T-helper 9 cell (primary cell): ENCODE results near the gene CPPED1.
"Not testable (repeated sequence)": the region's sequence is repeated elsewhere in the genome, so short reads cannot be mapped to it uniquely, and the experiment has no call there.

Experiments used
- DNase-seq: peaks from one replicate; pipeline ENCODE4 v3.0.0-alpha.2; 2020

Gene CPPED1

GRCh38 chr16:12766208-12766607 is 37.5 kb downstream of the CPPED1 start:
- not testable (repeated sequence) for DNase-seq

GRCh38 chr16:12764813-12765488 is 38.7 kb downstream of the CPPED1 start:
- no peak for DNase-seq

GRCh38 chr16:12763517-12763916 is 40.2 kb downstream of the CPPED1 start:
- DNase-seq, result no peak

GRCh38 chr16:12760819-12761611 is 42.7 kb downstream of the CPPED1 start:
- no peak for DNase-seq

- DNase-seq, result no peak
These were observed 44.8 kb downstream of the CPPED1 start for GRCh38 chr16:12758670-12759558.

- no peak for DNase-seq
These were observed 45.5 kb downstream of the CPPED1 start for GRCh38 chr16:12758031-12758669.

- DNase-seq, result no peak
These were observed 46.1 kb downstream of the CPPED1 start for GRCh38 chr16:12757546-12757945.

- no peak for DNase-seq
These were observed 48.7 kb downstream of the CPPED1 start for GRCh38 chr16:12754824-12755543.

GRCh38 chr16:12753203-12754023 is 50.3 kb downstream of the CPPED1 start:
- DNase-seq, result no peak

GRCh38 chr16:12752159-12752558 is 51.5 kb downstream of the CPPED1 start:
- no peak for DNase-seq

- DNase-seq, result no peak
These were observed 53.2 kb downstream of the CPPED1 start for GRCh38 chr16:12750554-12750918.

- DNase-seq, result no peak
These were observed 54.6 kb downstream of the CPPED1 start for GRCh38 chr16:12749076-12749475.

- DNase-seq, result no peak
These were observed 55.9 kb downstream of the CPPED1 start for GRCh38 chr16:12747827-12748226.

- DNase-seq, result no peak
These were observed 56.4 kb downstream of the CPPED1 start for GRCh38 chr16:12747261-12747660.

GRCh38 chr16:12744860-12745259 is 58.8 kb downstream of the CPPED1 start:
- no peak for DNase-seq

GRCh38 chr16:12742741-12743140 is 60.9 kb downstream of the CPPED1 start:
- no peak for DNase-seq

GRCh38 chr16:12740986-12741610 is 62.6 kb downstream of the CPPED1 start:
- no peak for DNase-seq

GRCh38 chr16:12739738-12740137 is 63.9 kb downstream of the CPPED1 start:
- no peak for DNase-seq

GRCh38 chr16:12737563-12737962 is 66.1 kb downstream of the CPPED1 start:
- DNase-seq, result no peak

- no peak for DNase-seq
These were observed 67.9 kb downstream of the CPPED1 start for GRCh38 chr16:12735805-12736204.

- no peak for DNase-seq
These were observed 71.1 kb downstream of the CPPED1 start for GRCh38 chr16:12732600-12732999.
